SU-DHL-6 (cell line): ENCODE data around the gene HMGCS1.

Experiments used
- H2AFZ ChIP-seq: fragments of 200-600 bp; sonication (generic); 2 replicates; pipeline ENCODE4 v1.6.1; 2014; ENCODE audit warnings: low read depth, mild to moderate bottlenecking, moderate library complexity, mixed read lengths, antibody characterized with exemption, low read length; ENCODE audit not compliant: severe bottlenecking
- H3F3A ChIP-seq: fragments of 200-600 bp; shearing (Covaris generic); 2 replicates; pipeline ENCODE4 v1.6.0; 2016; ENCODE audit warnings: antibody characterized with exemption, mild to moderate bottlenecking; ENCODE audit not compliant: insufficient read depth
- H3K27ac ChIP-seq: fragments of 200-600 bp; sonication (generic); 2 replicates; pipeline ENCODE4 v1.5.1; 2016; ENCODE audit warnings: low read depth, mild to moderate bottlenecking, low read length, moderate library complexity, mixed read lengths
- H3K27me3 ChIP-seq: fragments of 200-600 bp; sonication (generic), shearing (Covaris generic); 2 replicates; pipeline ENCODE4 v1.6.0; 2014; ENCODE audit warnings: mild to moderate bottlenecking, low read length
- H3K36me3 ChIP-seq: fragments of 200-600 bp; sonication (generic); 2 replicates; pipeline ENCODE4 v1.6.1; 2014; ENCODE audit warnings: mild to moderate bottlenecking, low read length, mixed read lengths
- H3K4me2 ChIP-seq: fragments of 300-600, 200-600 bp; shearing (Covaris generic), sonication (generic); 2 replicates; pipeline ENCODE4 v1.6.0; 2014; ENCODE audit warnings: low read length, low read depth, mild to moderate bottlenecking; ENCODE audit not compliant: poor library complexity, severe bottlenecking
- H3K4me3 ChIP-seq: fragments of 200-600 bp; sonication (generic); 2 replicates; pipeline ENCODE4 v1.5.1; 2014; ENCODE audit warnings: antibody characterized with exemption, low read length, mild to moderate bottlenecking, mixed read lengths; ENCODE audit not compliant: insufficient read depth, poor library complexity, severe bottlenecking
- H3K79me2 ChIP-seq: fragments of 200-600 bp; sonication (generic); 2 replicates; pipeline ENCODE4 v1.6.1; 2014; ENCODE audit warnings: mild to moderate bottlenecking, low read length, moderate library complexity; ENCODE audit not compliant: insufficient read depth
- H3K9ac ChIP-seq: fragments of 200-600 bp; sonication (generic); 2 replicates; pipeline ENCODE4 v1.7.0; 2014; ENCODE audit warnings: mild to moderate bottlenecking, low read length
- H3K9me2 ChIP-seq: fragments of 200-600 bp; sonication (generic); replicated peaks from 2 replicates; pipeline ENCODE4 v1.6.1; 2014; ENCODE audit warnings: low read length; ENCODE audit not compliant: insufficient read depth
- H3K9me3 ChIP-seq: fragments of 200-600 bp; sonication (generic); 2 replicates; pipeline ENCODE4 v1.6.1; 2014; ENCODE audit warnings: low read length, mixed read lengths; ENCODE audit not compliant: insufficient read depth
- H4K20me1 ChIP-seq: fragments of 200-600 bp; sonication (generic); 2 replicates; pipeline ENCODE4 v1.6.1; 2014; ENCODE audit warnings: low read depth, mild to moderate bottlenecking, antibody characterized with exemption, low read length, moderate library complexity, mixed read lengths
- CTCF ChIP-seq: fragments of 200-600 bp; sonication (generic); IDR thresholded peaks from one replicate; pipeline ENCODE4 v1.5.1; 2017; ENCODE audit warnings: antibody characterized with exemption, mild to moderate bottlenecking, low read length, moderate library complexity; ENCODE audit not compliant: insufficient read depth, poor library complexity, severe bottlenecking
- EZH2phosphoT487 ChIP-seq: fragments of 200-600 bp; sonication (generic), shearing (Covaris generic); conservative IDR thresholded peaks from 2 replicates; pipeline ENCODE4 v1.6.1; 2018; ENCODE audit warnings: mild to moderate bottlenecking, antibody characterized with exemption, low read length, moderate library complexity, mixed read lengths

Gene HMGCS1

GRCh38 chr5:43357878-43358281 lies 44.7 kb upstream of the HMGCS1 start:
- Histone ChIP-seq H3K27me3 (no peaks in the 10 kb centered on the region), H3K9me2 (no peaks in the 10 kb centered on the region), H3K9me3 (peaks cover 6% of the 10 kb centered on the region; the same call in 1 of the 2 replicates), H4K20me1 (no peaks in the 10 kb centered on the region), H3K36me3 (no peaks in the 10 kb centered on the region), H2AFZ (no peak overlapping the region), H3F3A (no peaks in the 10 kb centered on the region), H3K9ac (no peak overlapping the region), H3K79me2 (no peaks in the 10 kb centered on the region), H3K4me2 (no peak overlapping the region), H3K4me3 (no peak overlapping the region), H3K27ac (no peak overlapping the region)
- no peak for TF ChIP-seq CTCF
- TF ChIP-seq EZH2phosphoT487, result no peak

- no peaks in the 10 kb centered on the region for H4K20me1 ChIP-seq
- TF ChIP-seq CTCF (no peak), EZH2phosphoT487 (no peak)
- no peaks in the 10 kb centered on the region for H3K27me3 ChIP-seq
- H3K9me2 ChIP-seq, result no peaks in the 10 kb centered on the region
- H3K4me3 ChIP-seq, result no peak overlapping the region
- H3K79me2 ChIP-seq, result no peaks in the 10 kb centered on the region
- H2AFZ ChIP-seq, result no peak overlapping the region
- no peak overlapping the region for H3K27ac ChIP-seq
- no peak overlapping the region for H3K4me2 ChIP-seq
- H3F3A ChIP-seq, result no peaks in the 10 kb centered on the region
- no peaks in the 10 kb centered on the region for H3K36me3 ChIP-seq
- peaks cover 6% of the 10 kb centered on the region; the same call in 1 of the 2 replicates for H3K9me3 ChIP-seq
- no peak overlapping the region for H3K9ac ChIP-seq
These were observed 43.9 kb upstream of the HMGCS1 start for GRCh38 chr5:43357067-43357466.

- Histone ChIP-seq H3K4me2 (no peak overlapping the region), H3K27me3 (no peaks in the 10 kb centered on the region), H3K9me2 (no peaks in the 10 kb centered on the region), H3F3A (no peaks in the 10 kb centered on the region), H3K9me3 (peaks cover 4% of the 10 kb centered on the region; the same call in 1 of the 2 replicates), H3K9ac (no peak overlapping the region), H3K4me3 (no peak overlapping the region), H3K27ac (no peak overlapping the region), H2AFZ (no peak overlapping the region), H3K79me2 (no peaks in the 10 kb centered on the region), H4K20me1 (no peaks in the 10 kb centered on the region), H3K36me3 (no peaks in the 10 kb centered on the region)
- TF ChIP-seq EZH2phosphoT487, result no peak
- no peak for TF ChIP-seq CTCF
These were observed 41.6 kb upstream of the HMGCS1 start for GRCh38 chr5:43354774-43355173.

GRCh38 chr5:43353668-43354067 lies 40.5 kb upstream of the HMGCS1 start:
- no peaks in the 10 kb centered on the region for H3K36me3 ChIP-seq

More at GRCh38 chr5:43353668-43354067, 40.5 kb upstream of the HMGCS1 start:
- no peaks in the 10 kb centered on the region for H3K9me3 ChIP-seq
- no peak overlapping the region for H3K9ac ChIP-seq
- no peak overlapping the region for H3K27ac ChIP-seq
- H2AFZ ChIP-seq, result no peak overlapping the region
- H3K4me2 ChIP-seq, result no peak overlapping the region
- H3F3A ChIP-seq, result no peaks in the 10 kb centered on the region
- TF ChIP-seq CTCF, result no peak
- TF ChIP-seq EZH2phosphoT487, result no peak
- H3K27me3 ChIP-seq, result no peaks in the 10 kb centered on the region
- H3K9me2 ChIP-seq, result no peaks in the 10 kb centered on the region
- H3K4me3 ChIP-seq, result no peak overlapping the region
- H4K20me1 ChIP-seq, result no peaks in the 10 kb centered on the region
- no peaks in the 10 kb centered on the region for H3K79me2 ChIP-seq
